K562 (cell line): ENCODE measurements around the gene ITGB5. TPM values are rescaled to one million over a fixed set of nuclear protein-coding genes. Genes with fewer than 3 reads are reported as not detected.

Source experiments
- ATAC-seq: fragments of 200-7000 bp; cut with Tn5 transposase; 3 replicates; pipeline ENCODE4 v1.9.1; 2020; ENCODE audit warnings: moderate library complexity
- BruUV-seq: library from RNA; stranded (reverse); fragments of 400-500 nt; replicated peaks from 2 replicates; lab custom pipeline; 2021; lab: Mats Ljungman, UMichigan
- CTCF ChIA-PET: fragments of 300-600 bp; formaldehyde crosslinking; extraction: SDS; loops from one replicate; lab custom pipeline; 2021; ENCODE audit warnings: low intra/inter-chr PET ratio; lab: Yijun Ruan, JAX
- POLR2A ChIA-PET: fragments of 300-600, 350-650 bp; sonication (Branson Sonifier 250); formaldehyde crosslinking; extraction: SDS; loops from one replicate; lab custom pipeline; 2021; ENCODE audit warnings: antibody characterized with exemption, inconsistent platforms; lab: Yijun Ruan, JAX
- DNase-seq, 4 experiments: peaks; one replicate each; pipeline versions ENCODE4 v3.0.0 to v3.0.0-alpha.2; 2011 to 2018; ENCODE audit warnings: low spot score in 3 of 4, mixed read lengths in 3 of 4; ENCODE audit errors: extremely low read depth in 1 of 4
- FAIRE-seq: peaks from 2 replicates; lab custom pipeline; 2011; peaks lifted over from hg19 to GRCh38; lab: Jason Lieb, UNC
- H2AFZ ChIP-seq: 2 replicates; pipeline ENCODE4 v1.6.0; 2011; ENCODE audit warnings: low read depth, low read length, control low read depth, inconsistent platforms
- H3K27ac ChIP-seq: fragments of 200-600 bp; 3 replicates; pipeline ENCODE4 v1.8.0; 2011; ENCODE audit warnings: low read depth, mild to moderate bottlenecking, control low read depth, inconsistent platforms, low read length, moderate library complexity, mixed read lengths; ENCODE audit errors: extremely low read depth
- H3K27me3 ChIP-seq, 2 experiments: fragments of 300-600 bp in 1 of 2; 2 replicates in 1 of 2; 3 replicates in 1 of 2; pipeline versions ENCODE4 v1.6.0 to v1.8.0; 2011; ENCODE audit warnings: inconsistent platforms in 2 of 2, low read length in 2 of 2, mild to moderate bottlenecking in 1 of 2, mixed read lengths in 1 of 2, moderate library complexity in 1 of 2; ENCODE audit not compliant: control insufficient read depth in 2 of 2, insufficient read depth in 2 of 2
- H3K36me3 ChIP-seq: fragments of 300-600 bp; 3 replicates; pipeline ENCODE4 v1.8.0; 2011; ENCODE audit warnings: mild to moderate bottlenecking, low read length, inconsistent platforms; ENCODE audit not compliant: control insufficient read depth, insufficient read depth
- H3K4me1 ChIP-seq, 2 experiments: fragments of 200-600 bp in 1 of 2; replicated peaks in 1 of 2; 2 replicates in 1 of 2; 3 replicates in 1 of 2; pipeline versions ENCODE4 v1.5.1 to v1.8.0; 2011; ENCODE audit warnings: inconsistent platforms in 2 of 2, low read length in 2 of 2, mild to moderate bottlenecking in 1 of 2, mixed read lengths in 1 of 2, moderate library complexity in 1 of 2; ENCODE audit not compliant: control insufficient read depth in 2 of 2, insufficient read depth in 2 of 2
- H3K4me2 ChIP-seq: 2 replicates; pipeline ENCODE4 v1.6.1; 2011; ENCODE audit warnings: low read length, control low read depth, inconsistent platforms, mixed read lengths; ENCODE audit not compliant: insufficient read depth
- H3K4me3 ChIP-seq: fragments of 200-600 bp; sonication (generic), shearing (Covaris generic); 2 replicates; pipeline ENCODE4 v1.5.1; 2016; ENCODE audit warnings: control low read depth, inconsistent platforms
- H3K79me2 ChIP-seq: fragments of 200-600 bp; 3 replicates; pipeline ENCODE4 v1.8.0; 2011; ENCODE audit warnings: low read length, inconsistent platforms; ENCODE audit not compliant: control insufficient read depth, insufficient read depth
- H3K9ac ChIP-seq, 2 experiments: 2 replicates each; pipeline versions ENCODE4 v1.6.0 to v1.6.1; 2011; ENCODE audit warnings: low read depth in 2 of 2, low read length in 2 of 2, control low read depth in 1 of 2, inconsistent platforms in 1 of 2, mild to moderate bottlenecking in 1 of 2, mixed read lengths in 1 of 2; ENCODE audit not compliant: insufficient read depth in 1 of 2
- H3K9me1 ChIP-seq: one replicate; pipeline ENCODE4 v1.6.0; 2011; ENCODE audit warnings: inconsistent platforms, mild to moderate bottlenecking, low read length, moderate library complexity; ENCODE audit not compliant: control insufficient read depth, insufficient read depth
- H3K9me3 ChIP-seq: replicated peaks from 2 replicates; pipeline ENCODE4 v1.5.1; 2011; ENCODE audit warnings: low read depth, low read length, inconsistent platforms; ENCODE audit not compliant: control insufficient read depth, insufficient read depth
- H4K20me1 ChIP-seq: replicated peaks from 2 replicates; pipeline ENCODE4 v1.6.1; 2011; ENCODE audit warnings: low read length, inconsistent platforms, mixed read lengths; ENCODE audit not compliant: control insufficient read depth, insufficient read depth
- ATF7 ChIP-seq: fragments of 450-650 bp; IDR thresholded peaks from 2 replicates; pipeline ENCODE4 v1.7.1; 2014; ENCODE audit warnings: mild to moderate bottlenecking, moderate library complexity
- ETS2 ChIP-seq: IDR thresholded peaks from 2 replicates; pipeline ENCODE4 v1.6.1; 2016; ENCODE audit warnings: borderline replicate concordance, missing genetic modification characterization, mild to moderate bottlenecking, moderate library complexity, missing compliant biosample characterization; ENCODE audit not compliant: poor library complexity, severe bottlenecking
- GTF2A2 ChIP-seq: IDR thresholded peaks from 2 replicates; pipeline ENCODE4 v1.6.1; 2016; ENCODE audit warnings: mild to moderate bottlenecking, missing genetic modification characterization, missing compliant biosample characterization
- HNRNPL ChIP-seq: fragments of 200-400 bp; formaldehyde crosslinking; IDR thresholded peaks from 2 replicates; pipeline ENCODE4 v1.6.1; 2017; ENCODE audit warnings: low read depth, mild to moderate bottlenecking, low read length
- KAT7 ChIP-seq: sonication (generic); formaldehyde crosslinking; IDR thresholded peaks from 2 replicates; pipeline ENCODE4 v1.8.0; 2022; ENCODE audit warnings: missing genetic modification reagents, mild to moderate bottlenecking, borderline replicate concordance
- KLF1 ChIP-seq: fragments of 450-650 bp; IDR thresholded peaks from 2 replicates; pipeline ENCODE4 v1.6.1; 2016; ENCODE audit warnings: missing genetic modification characterization, missing compliant biosample characterization
- LEF1 ChIP-seq: fragments of 450-650 bp; IDR thresholded peaks from 2 replicates; pipeline ENCODE4 v1.6.1; 2016; ENCODE audit warnings: mild to moderate bottlenecking
- MBD2 ChIP-seq: sonication (generic); IDR thresholded peaks from 2 replicates; pipeline ENCODE4 v1.6.1; 2016; ENCODE audit warnings: low read depth, borderline replicate concordance
- MTA2 ChIP-seq: fragments of 450-650 bp; IDR thresholded peaks from 2 replicates; pipeline ENCODE4 v1.6.1; 2016; ENCODE audit warnings: low read depth
- NR3C1 ChIP-seq: sonication (generic); formaldehyde crosslinking; IDR thresholded peaks from 2 replicates; pipeline ENCODE4 v1.8.1; 2022; ENCODE audit warnings: missing genetic modification reagents
- PTRF ChIP-seq: fragments of 450-650 bp; IDR thresholded peaks from 2 replicates; pipeline ENCODE4 v1.6.1; 2016; ENCODE audit warnings: mild to moderate bottlenecking, missing genetic modification characterization, missing compliant biosample characterization
- RCOR1 ChIP-seq, 2 experiments: IDR thresholded peaks; 2 replicates each; pipeline ENCODE4 v1.6.1; 2012; ENCODE audit warnings: low read depth in 2 of 2, low read length in 2 of 2, borderline replicate concordance in 1 of 2, improper control_type of control experiment in 1 of 2
- STAT5A ChIP-seq: IDR thresholded peaks from 2 replicates; pipeline ENCODE4 v1.6.1; 2012; ENCODE audit warnings: low read length, inconsistent platforms, borderline replicate concordance
- TEAD2 ChIP-seq: fragments of 450-650 bp; IDR thresholded peaks from 2 replicates; pipeline ENCODE4 v1.6.1; 2016; ENCODE audit warnings: missing genetic modification characterization, control low read depth, missing compliant biosample characterization
- ZNF431 ChIP-seq: sonication (generic); formaldehyde crosslinking; IDR thresholded peaks from 2 replicates; pipeline ENCODE4 v1.8.0; 2022; ENCODE audit warnings: mild to moderate bottlenecking, missing genetic modification reagents
- ZNF561 ChIP-seq: fragments of 450-650 bp; formaldehyde crosslinking; conservative IDR thresholded peaks from 2 replicates; pipeline ENCODE4 v1.4.0; 2020; ENCODE audit warnings: mild to moderate bottlenecking, moderate library complexity
- ZNF644 ChIP-seq: fragments of 200-800 bp; sonication (Bioruptor generic); IDR thresholded peaks from 2 replicates; pipeline ENCODE4 v1.6.1; 2016; ENCODE audit warnings: low read depth, missing genetic modification characterization, missing compliant biosample characterization
- WGBS: fragments of 100-300 bp; shearing (Covaris generic); methylation state at CpG from one replicate; pipeline ENCODE4 v1.1.6; 2016; ENCODE audit warnings: low coverage, mixed read lengths; ENCODE audit not compliant: insufficient coverage; ENCODE audit errors: missing lambda C conversion rate; 5-methylcytosine and 5-hydroxymethylcytosine counted together
- in situ Hi-C: fragments of 300-500 bp; cut with MboI; formaldehyde crosslinking; loops from 4 replicates; pipeline ENCODE4 v1.15.0; 2018; ENCODE audit warnings: inconsistent platforms, mixed read lengths
- intact Hi-C: fragments of 100-400 bp; cut with micrococcal nuclease; formaldehyde crosslinking; loops from 2 replicates; pipeline ENCODE4 v1.14.2; 2022
- polyA plus RNA-seq, 8 experiments: library from polyadenylated mRNA; depleted of rRNA in 4 of 8; stranded (reverse) in 5 of 8; unstranded in 3 of 8; fragments of >200 nt; fragmentation: Nextera tagmentation in 2 of 8; fragmentation: Illumina TruSeq in 1 of 8; extraction: Ambion mirVana in 2 of 8; extraction: Trizol in 1 of 8; gene quantifications; 2 replicates each; pipeline versions ENCODE4 v1.2.1 to v1.2.3, GENCODE V29; 2011 to 2014; ENCODE audit warnings: inconsistent platforms in 1 of 8, missing spikeins in 1 of 8
- total RNA-seq, 7 experiments: library from RNA; depleted of rRNA in 6 of 7; stranded (reverse); fragments of >200 nt in 6 of 7; fragmentation: Illumina TruSeq in 2 of 7; extraction: Trizol in 2 of 7; gene quantifications; 2 replicates each; pipeline versions ENCODE4 v1.2.1 to v1.2.3, GENCODE V29; 2011 to 2021; ENCODE audit warnings: low replicate concordance in 1 of 7
- TF ChIP-seq, protein P1 (sequence below): fragments of 250-450 bp; sonication (Bioruptor Pico); IDR thresholded peaks from 2 replicates; pipeline ENCODE4 v1.4.0; 2020; ENCODE audit warnings: mild to moderate bottlenecking, moderate library complexity, borderline replicate concordance
- TF ChIP-seq, protein P2 (sequence below): IDR thresholded peaks from 2 replicates; pipeline ENCODE4 v1.6.1; 2011; ENCODE audit not compliant: insufficient read length; ENCODE audit errors: extremely low read depth

Gene ITGB5
- total and polyA plus RNA-seq, 9 of the 15 experiments (the other 6 are each of a cell fraction or from before 2014, with no cell fraction given): 1.7 to 46.8 (median 9.9) TPM

GRCh38 chr3:124771083-124771445 is 116.1 kb downstream of the ITGB5 start:
- ATAC-seq: no peak
- Histone ChIP-seq H2AFZ (no peak overlapping the region), H3K79me2 (no peaks in the 10 kb centered on the region), H3K9me1 (peaks cover 6% of the 10 kb centered on the region), H4K20me1 (peaks cover 11% of the 10 kb centered on the region), H3K4me3 (no peak overlapping the region), H3K27me3 (no peaks in the 10 kb centered on the region; a peak in 1 of 5 replicates), H3K9ac (no peak overlapping the region), H3K27ac (no peak overlapping the region), H3K4me1 (peaks cover 5 to 8% of the 10 kb centered on the region in 2 experiments; a peak in 4 of 5 replicates), H3K4me2 (no peak overlapping the region), H3K36me3 (no peaks in the 10 kb centered on the region), H3K9me3 (no peaks in the 10 kb centered on the region)
- no TSS peak for BruUV-seq
- no peak for DNase-seq
- WGBS: 9% methylated on average over 2 of the region's 2 CpGs
- intact Hi-C loops (loop anchor here (5.0 kb wide), 1 partner anchor 116 kb away; the partner anchor contains the start of gene ITGB5), in situ Hi-C loops (no loop called here)
- CTCF ChIA-PET: no interaction called here
- TF ChIP-seq KLF1 (tag) (no peak), ZNF431 (CRISPR knock-in tag) (no peak), NR3C1 (CRISPR knock-in tag) (no peak), LEF1 (no peak), MBD2 (no peak), TEAD2 (tag) (no peak), PTRF (tag) (no peak), ZNF561 (CRISPR knock-in tag) (no peak), RCOR1 (IDR thresholded peaks at IDR 0.05; ENCODE audit: borderline replicate concordance in 1 of 2, low read depth in 2 of 2, low read length in 2 of 2) (no peak), ETS2 (tag) (no peak), STAT5A (no peak), GTF2A2 (tag) (no peak), KAT7 (no peak), ZNF644 (no peak), ATF7 (no peak), HNRNPL (no peak), MTA2 (no peak)
- TF ChIP-seq, protein P1, sequence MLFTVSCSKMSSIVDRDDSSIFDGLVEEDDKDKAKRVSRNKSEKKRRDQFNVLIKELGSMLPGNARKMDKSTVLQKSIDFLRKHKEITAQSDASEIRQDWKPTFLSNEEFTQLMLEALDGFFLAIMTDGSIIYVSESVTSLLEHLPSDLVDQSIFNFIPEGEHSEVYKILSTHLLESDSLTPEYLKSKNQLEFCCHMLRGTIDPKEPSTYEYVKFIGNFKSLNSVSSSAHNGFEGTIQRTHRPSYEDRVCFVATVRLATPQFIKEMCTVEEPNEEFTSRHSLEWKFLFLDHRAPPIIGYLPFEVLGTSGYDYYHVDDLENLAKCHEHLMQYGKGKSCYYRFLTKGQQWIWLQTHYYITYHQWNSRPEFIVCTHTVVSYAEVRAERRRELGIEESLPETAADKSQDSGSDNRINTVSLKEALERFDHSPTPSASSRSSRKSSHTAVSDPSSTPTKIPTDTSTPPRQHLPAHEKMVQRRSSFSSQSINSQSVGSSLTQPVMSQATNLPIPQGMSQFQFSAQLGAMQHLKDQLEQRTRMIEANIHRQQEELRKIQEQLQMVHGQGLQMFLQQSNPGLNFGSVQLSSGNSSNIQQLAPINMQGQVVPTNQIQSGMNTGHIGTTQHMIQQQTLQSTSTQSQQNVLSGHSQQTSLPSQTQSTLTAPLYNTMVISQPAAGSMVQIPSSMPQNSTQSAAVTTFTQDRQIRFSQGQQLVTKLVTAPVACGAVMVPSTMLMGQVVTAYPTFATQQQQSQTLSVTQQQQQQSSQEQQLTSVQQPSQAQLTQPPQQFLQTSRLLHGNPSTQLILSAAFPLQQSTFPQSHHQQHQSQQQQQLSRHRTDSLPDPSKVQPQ (CRISPR knock-in tag): no peak
- TF ChIP-seq, protein P2, sequence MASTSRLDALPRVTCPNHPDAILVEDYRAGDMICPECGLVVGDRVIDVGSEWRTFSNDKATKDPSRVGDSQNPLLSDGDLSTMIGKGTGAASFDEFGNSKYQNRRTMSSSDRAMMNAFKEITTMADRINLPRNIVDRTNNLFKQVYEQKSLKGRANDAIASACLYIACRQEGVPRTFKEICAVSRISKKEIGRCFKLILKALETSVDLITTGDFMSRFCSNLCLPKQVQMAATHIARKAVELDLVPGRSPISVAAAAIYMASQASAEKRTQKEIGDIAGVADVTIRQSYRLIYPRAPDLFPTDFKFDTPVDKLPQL: no peak
- POLR2A ChIA-PET: no interaction called here
- FAIRE-seq: no peak
